ENCODE results near the gene KRTAP12-2.
"Not testable (repeated sequence)": the region's sequence is repeated elsewhere in the genome, so short reads cannot be mapped to it uniquely, and the experiment has no call there.

The KRTAP12-2 gene

DNA sequence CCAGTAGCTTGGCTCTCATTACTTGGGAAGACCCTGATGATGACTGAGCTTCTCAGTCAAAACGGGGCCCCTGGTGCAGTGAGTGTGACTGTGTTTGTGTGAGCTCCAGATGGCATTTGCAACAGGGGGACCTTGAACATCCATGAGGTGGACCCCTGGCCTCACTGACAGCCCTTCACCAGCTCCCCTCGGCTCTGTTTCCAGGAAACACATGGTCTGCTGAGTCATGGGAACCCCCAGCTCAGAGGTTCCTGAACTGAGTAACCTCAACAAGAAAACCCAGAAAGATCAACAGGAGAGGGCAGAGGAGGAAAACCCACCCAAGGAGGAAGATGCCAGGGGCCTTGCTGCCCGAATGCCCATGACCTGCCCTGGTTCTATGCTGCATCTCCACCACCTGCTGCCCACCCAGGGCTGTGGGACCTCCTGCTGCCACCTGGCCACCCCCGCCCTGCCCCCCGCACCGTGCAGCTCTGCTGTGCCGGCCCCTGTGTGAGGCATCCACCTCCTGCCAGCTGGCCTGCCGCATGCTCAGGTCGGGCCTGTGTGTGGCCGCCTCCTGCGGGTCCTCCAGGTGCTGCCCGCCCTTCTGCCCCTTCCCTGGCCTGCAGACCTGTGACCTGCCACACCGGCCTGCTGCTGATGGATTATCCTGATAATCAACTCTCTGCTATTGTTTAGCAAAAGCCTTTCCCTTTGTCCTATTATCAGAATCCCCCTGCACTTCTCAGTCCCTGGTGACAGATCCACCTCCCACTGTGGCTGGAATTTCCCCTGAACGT lies 19.5 kb upstream of the KRTAP12-2 start:
- Histone ChIP-seq H2BK12ac (ENCODE audit: low read length) (no peak overlapping the region), H3K18ac (ENCODE audit: low read length) (no peak overlapping the region), H3K9ac (ENCODE audit: low read length) (no peak overlapping the region), H3K36me3 (ENCODE audit: control insufficient read depth in 1 of 2, insufficient read depth in 2 of 2, low read length in 2 of 2) (no peaks in the 10 kb centered on the region), H3K23ac (ENCODE audit: low read length) (no peak overlapping the region), H3K4me3 (ENCODE audit: low read depth, low read length) (no peak overlapping the region), H3K4me1 (ENCODE audit: control insufficient read depth in 1 of 2, insufficient read depth in 2 of 2, low read length in 2 of 2) (no peaks in the 10 kb centered on the region), H3K79me1 (ENCODE audit: low read length) (no peaks in the 10 kb centered on the region), H4K8ac (ENCODE audit: low read depth, low read length) (no peak overlapping the region), H3K27me3 (ENCODE audit: insufficient read depth, low read length) (no peaks in the 10 kb centered on the region), H2BK120ac (ENCODE audit: insufficient read depth, low read length, poor library complexity) (no peak overlapping the region), H3K27ac (ENCODE audit: low read depth, low read length) (no peak overlapping the region), H2AFZ (ENCODE audit: insufficient read depth, low read length, poor library complexity) (no peak overlapping the region), H2AK5ac (ENCODE audit: low read length) (no peak overlapping the region), H2BK5ac (ENCODE audit: low read depth, low read length, poor library complexity) (no peak overlapping the region), H3K4me2 (ENCODE audit: low read length) (no peak overlapping the region), H3K4ac (ENCODE audit: low read depth, low read length) (no peak overlapping the region), H3K9me3 (ENCODE audit: insufficient read depth, low read depth, low read length) (peaks cover 2% of the 10 kb centered on the region), H4K12ac (ENCODE audit: low read depth, low read length) (no peak overlapping the region), H3K79me2 (ENCODE audit: control insufficient read depth, insufficient read depth, low read length, poor library complexity) (no peaks in the 10 kb centered on the region), H3K14ac (ENCODE audit: low read length) (no peak overlapping the region), H4K91ac (ENCODE audit: low read depth, low read length) (no peak overlapping the region)
- no peak for DNase-seq
- WGBS (ENCODE audit: extremely low coverage, insufficient coverage, insufficient read length): no CpG with 5 or more reads among the region's 14 CpGs

DNA sequence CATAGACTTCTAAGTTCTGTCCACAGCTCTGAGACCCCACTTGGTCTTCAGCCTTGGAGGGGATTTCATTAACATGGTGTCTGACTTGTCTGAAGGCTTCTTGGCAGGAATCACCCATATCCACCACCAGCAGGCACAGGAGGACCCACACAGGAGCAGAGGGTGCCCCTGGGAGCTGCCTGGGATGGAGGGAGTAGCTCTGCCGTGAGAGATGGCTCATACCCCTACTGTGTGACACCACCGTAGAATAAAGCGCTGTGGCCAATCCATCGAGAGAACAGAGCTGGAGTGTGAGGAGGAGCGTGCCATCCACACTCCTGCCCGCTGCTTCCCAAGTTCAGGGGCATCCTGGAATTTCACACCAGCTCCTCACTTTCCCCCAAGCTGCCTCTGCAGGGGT lies 18.3 kb upstream of the KRTAP12-2 start:
- not testable (repeated sequence) for H3K18ac ChIP-seq (ENCODE audit: low read length); H3K36me3 ChIP-seq (ENCODE audit: control insufficient read depth in 1 of 2, insufficient read depth in 2 of 2, low read length in 2 of 2); H2AFZ ChIP-seq (ENCODE audit: insufficient read depth, low read length, poor library complexity); H2BK12ac ChIP-seq (ENCODE audit: low read length); H4K91ac ChIP-seq (ENCODE audit: low read depth, low read length); H3K79me1 ChIP-seq (ENCODE audit: low read length); H3K79me2 ChIP-seq (ENCODE audit: control insufficient read depth, insufficient read depth, low read length, poor library complexity); H2BK5ac ChIP-seq (ENCODE audit: low read depth, low read length, poor library complexity); H3K4me3 ChIP-seq (ENCODE audit: low read depth, low read length); H3K27me3 ChIP-seq (ENCODE audit: insufficient read depth, low read length); DNase-seq; H4K12ac ChIP-seq (ENCODE audit: low read depth, low read length); H3K9me3 ChIP-seq (ENCODE audit: insufficient read depth, low read depth, low read length); H2BK120ac ChIP-seq (ENCODE audit: insufficient read depth, low read length, poor library complexity); H3K14ac ChIP-seq (ENCODE audit: low read length); H3K4ac ChIP-seq (ENCODE audit: low read depth, low read length); H3K9ac ChIP-seq (ENCODE audit: low read length); H3K4me1 ChIP-seq (ENCODE audit: control insufficient read depth in 1 of 2, insufficient read depth in 2 of 2, low read length in 2 of 2); H2AK5ac ChIP-seq (ENCODE audit: low read length); H3K23ac ChIP-seq (ENCODE audit: low read length); H4K8ac ChIP-seq (ENCODE audit: low read depth, low read length); H3K4me2 ChIP-seq (ENCODE audit: low read length); H3K27ac ChIP-seq (ENCODE audit: low read depth, low read length)
- no CpG with 5 or more reads among the region's 6 CpGs for WGBS (ENCODE audit: extremely low coverage, insufficient coverage, insufficient read length)

DNA sequence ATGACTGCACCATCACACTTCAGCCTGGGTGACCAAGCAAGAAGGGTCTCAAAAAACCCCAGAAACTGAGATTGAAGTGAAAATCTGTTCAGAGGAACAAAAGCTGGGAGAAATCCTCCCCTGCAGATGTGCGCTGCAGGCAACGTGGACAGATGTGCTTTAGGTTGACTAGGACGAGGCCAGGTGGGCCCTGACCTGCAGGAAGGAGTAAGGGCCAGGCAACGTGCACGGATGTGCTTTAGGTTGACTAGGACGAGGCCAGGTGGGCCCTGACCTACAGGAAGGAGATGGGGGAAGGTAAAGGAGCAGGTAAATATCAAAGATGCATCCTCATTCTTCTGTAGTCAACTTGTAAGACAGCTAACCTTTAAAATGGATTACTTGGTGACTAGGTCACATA lies 17.8 kb upstream of the KRTAP12-2 start:
- Histone ChIP-seq H2BK120ac (ENCODE audit: insufficient read depth, low read length, poor library complexity) (no peak overlapping the region), H2BK5ac (ENCODE audit: low read depth, low read length, poor library complexity) (no peak overlapping the region), H3K36me3 (ENCODE audit: control insufficient read depth in 1 of 2, insufficient read depth in 2 of 2, low read length in 2 of 2) (no peaks in the 10 kb centered on the region), H3K27me3 (ENCODE audit: insufficient read depth, low read length) (no peaks in the 10 kb centered on the region), H3K4ac (ENCODE audit: low read depth, low read length) (no peak overlapping the region), H3K9ac (ENCODE audit: low read length) (no peak overlapping the region), H3K79me1 (ENCODE audit: low read length) (no peaks in the 10 kb centered on the region), H3K4me1 (ENCODE audit: control insufficient read depth in 1 of 2, insufficient read depth in 2 of 2, low read length in 2 of 2) (no peaks in the 10 kb centered on the region), H3K4me3 (ENCODE audit: low read depth, low read length) (no peak overlapping the region), H2BK12ac (ENCODE audit: low read length) (no peak overlapping the region), H2AFZ (ENCODE audit: insufficient read depth, low read length, poor library complexity) (no peak overlapping the region), H4K12ac (ENCODE audit: low read depth, low read length) (no peak overlapping the region), H3K4me2 (ENCODE audit: low read length) (no peak overlapping the region), H4K8ac (ENCODE audit: low read depth, low read length) (no peak overlapping the region), H2AK5ac (ENCODE audit: low read length) (no peak overlapping the region), H3K18ac (ENCODE audit: low read length) (no peak overlapping the region), H3K23ac (ENCODE audit: low read length) (no peak overlapping the region), H3K14ac (ENCODE audit: low read length) (no peak overlapping the region), H3K9me3 (ENCODE audit: insufficient read depth, low read depth, low read length) (peaks cover 2% of the 10 kb centered on the region), H4K91ac (ENCODE audit: low read depth, low read length) (no peak overlapping the region), H3K27ac (ENCODE audit: low read depth, low read length) (no peak overlapping the region), H3K79me2 (ENCODE audit: control insufficient read depth, insufficient read depth, low read length, poor library complexity) (no peaks in the 10 kb centered on the region)
- no peak for DNase-seq
- no CpG with 5 or more reads among the region's 6 CpGs for WGBS (ENCODE audit: extremely low coverage, insufficient coverage, insufficient read length)

DNA sequence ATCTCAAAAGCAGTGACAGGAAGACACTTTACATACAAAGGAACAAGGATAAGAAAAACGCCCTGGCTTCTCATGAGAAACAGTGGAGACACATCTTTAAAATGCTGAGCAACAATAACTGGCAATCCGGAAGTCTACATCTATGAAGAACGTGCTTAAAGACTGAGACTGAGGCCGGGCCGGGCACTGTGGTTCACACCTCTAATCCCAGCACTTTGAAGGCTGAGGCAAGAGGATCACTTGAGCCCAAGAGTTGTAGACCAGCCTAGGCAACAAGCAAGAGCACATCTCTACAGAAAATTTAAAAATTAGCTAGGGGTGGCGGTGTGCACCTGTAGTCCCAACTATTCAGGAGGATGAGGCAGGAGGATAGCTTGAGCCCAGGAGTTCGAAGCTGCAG lies 17.4 kb upstream of the KRTAP12-2 start:
- WGBS (ENCODE audit: extremely low coverage, insufficient coverage, insufficient read length): no CpG with 5 or more reads among the region's 7 CpGs
- Histone ChIP-seq H3K4ac (ENCODE audit: low read depth, low read length) (no peak overlapping the region), H2BK12ac (ENCODE audit: low read length) (no peak overlapping the region), H3K4me2 (ENCODE audit: low read length) (no peak overlapping the region), H3K9ac (ENCODE audit: low read length) (no peak overlapping the region), H3K14ac (ENCODE audit: low read length) (no peak overlapping the region), H3K4me3 (ENCODE audit: low read depth, low read length) (no peak overlapping the region), H4K12ac (ENCODE audit: low read depth, low read length) (no peak overlapping the region), H3K27me3 (ENCODE audit: insufficient read depth, low read length) (no peaks in the 10 kb centered on the region), H3K18ac (ENCODE audit: low read length) (no peak overlapping the region), H3K23ac (ENCODE audit: low read length) (no peak overlapping the region), H2BK5ac (ENCODE audit: low read depth, low read length, poor library complexity) (no peak overlapping the region), H4K91ac (ENCODE audit: low read depth, low read length) (no peak overlapping the region), H4K8ac (ENCODE audit: low read depth, low read length) (no peak overlapping the region), H3K9me3 (ENCODE audit: insufficient read depth, low read depth, low read length) (peaks cover 2% of the 10 kb centered on the region), H3K79me1 (ENCODE audit: low read length) (no peaks in the 10 kb centered on the region), H2BK120ac (ENCODE audit: insufficient read depth, low read length, poor library complexity) (no peak overlapping the region), H2AFZ (ENCODE audit: insufficient read depth, low read length, poor library complexity) (no peak overlapping the region), H3K27ac (ENCODE audit: low read depth, low read length) (no peak overlapping the region), H3K4me1 (ENCODE audit: control insufficient read depth in 1 of 2, insufficient read depth in 2 of 2, low read length in 2 of 2) (no peaks in the 10 kb centered on the region), H2AK5ac (ENCODE audit: low read length) (no peak overlapping the region), H3K36me3 (ENCODE audit: control insufficient read depth in 1 of 2, insufficient read depth in 2 of 2, low read length in 2 of 2) (no peaks in the 10 kb centered on the region), H3K79me2 (ENCODE audit: control insufficient read depth, insufficient read depth, low read length, poor library complexity) (no peaks in the 10 kb centered on the region)
- DNase-seq: no peak

Measured in trophoblast cell (in vitro differentiated cells and primary cell).